Vagina (tissue), 2 donors: ENCODE results near the gene USP8. TPM values are rescaled to one million over a fixed set of nuclear protein-coding genes. Genes with fewer than 3 reads are reported as not detected.
A peak's percentile ranks its signal among the peaks of the same experiment; 100 is the strongest.
"Not testable (repeated sequence)": the region's sequence is repeated elsewhere in the genome, so short reads cannot be mapped to it uniquely, and the experiment has no call there.

Experiments
- DNase-seq, 2 donors: peaks; one replicate each; pipeline ENCODE4 v3.0.0-alpha.2; 2017; ENCODE audit errors: extremely low spot score in 2 of 2
- H3K27ac ChIP-seq: fragments of 200-600 bp; sonication (generic); one replicate; pipeline ENCODE4 v1.5.1; 2019
- H3K27me3 ChIP-seq: fragments of 200-600 bp; sonication (generic); one replicate; pipeline ENCODE4 v1.5.1; 2019
- H3K36me3 ChIP-seq, 2 donors: fragments of 200-600 bp; sonication (generic); one replicate each; pipeline ENCODE4 v1.5.1; 2017 to 2019
- H3K4me1 ChIP-seq: fragments of 200-600 bp; sonication (generic); one replicate; pipeline ENCODE4 v1.5.1; 2019
- H3K4me3 ChIP-seq, 2 donors: fragments of 200-600 bp; sonication (generic); 1 replicate in 1 of 2; 2 replicates in 1 of 2; pipeline ENCODE4 v1.5.1; 2016 to 2019
- H3K9me3 ChIP-seq: fragments of 200-600 bp; sonication (generic); one replicate; pipeline ENCODE4 v1.5.1; 2019
- CTCF ChIP-seq, 3 experiments: fragments of 450-650 bp in 2 of 3; fragments of 200-600 bp in 1 of 3; sonication (generic) in 1 of 3; IDR thresholded peaks; one replicate each; pipeline ENCODE4 v1.5.1; 2017 to 2019; ENCODE audit warnings: antibody characterized with exemption in 3 of 3, mild to moderate bottlenecking in 2 of 3, moderate library complexity in 2 of 3
- POLR2A ChIP-seq, 2 donors: fragments of 450-650 bp; IDR thresholded peaks; one replicate each; pipeline ENCODE4 v1.6.1; 2017; ENCODE audit warnings: antibody characterized with exemption in 2 of 2, mild to moderate bottlenecking in 2 of 2, moderate library complexity in 2 of 2
- POLR2AphosphoS5 ChIP-seq, 2 donors: sonication (generic); formaldehyde crosslinking; IDR thresholded peaks; one replicate each; pipeline ENCODE4 v1.9.0; 2017; ENCODE audit warnings: antibody characterized with exemption in 2 of 2, mild to moderate bottlenecking in 2 of 2, low read depth in 1 of 2; ENCODE audit not compliant: insufficient read depth in 1 of 2
- intact Hi-C: fragments of 100-400 bp; cut with DNase I; formaldehyde crosslinking; loops from one replicate; pipeline ENCODE4 v1.15.1; 2023
- total RNA-seq: library from RNA; depleted of rRNA; stranded (reverse); fragments of >200 nt; gene quantifications from one replicate; pipeline ENCODE4 v1.2.3, GENCODE V29; 2016

Gene USP8
- total RNA-seq, 1 donor from 2014 or later, result 33.9 TPM

GRCh38 chr15:50415752-50416404 is 8.3 kb upstream of the USP8 start:
- no peak overlapping the region for H3K27ac ChIP-seq
- no peaks in the 10 kb centered on the region for H3K27me3 ChIP-seq
- no peaks in the 10 kb centered on the region for H3K36me3 ChIP-seq
- intact Hi-C loops, result no loop called here
- H3K4me1 ChIP-seq, result no peaks in the 10 kb centered on the region
- TF ChIP-seq CTCF (IDR thresholded peaks at IDR 0.05) (no peak), POLR2A (IDR thresholded peaks at IDR 0.05) (no peak), POLR2AphosphoS5 (IDR thresholded peaks at IDR 0.05; ENCODE audit: insufficient read depth in 1 of 2, low read depth in 1 of 2) (no peak)
- no peak for DNase-seq
- no peaks in the 10 kb centered on the region for H3K9me3 ChIP-seq
- H3K4me3 ChIP-seq, result no peak overlapping the region

- intact Hi-C loops, result no loop called here
- DNase-seq, result no peak
- Histone ChIP-seq H3K27ac (no peak overlapping the region), H3K4me1 (no peaks in the 10 kb centered on the region), H3K4me3 (no peak overlapping the region), H3K9me3 (no peaks in the 10 kb centered on the region), H3K36me3 (no peaks in the 10 kb centered on the region), H3K27me3 (no peaks in the 10 kb centered on the region)
- TF ChIP-seq CTCF (IDR thresholded peaks at IDR 0.05), result no peak
Observed at GRCh38 chr15:50416890-50417289, 7.3 kb upstream of the USP8 start.

- H3K36me3 ChIP-seq, result no peaks in the 10 kb centered on the region
- no peak overlapping the region for H3K4me3 ChIP-seq
- DNase-seq, result no peak
- intact Hi-C loops, result no loop called here
- TF ChIP-seq CTCF (IDR thresholded peaks at IDR 0.05) (no peak), POLR2A (IDR thresholded peaks at IDR 0.05) (no peak), POLR2AphosphoS5 (IDR thresholded peaks at IDR 0.05; ENCODE audit: insufficient read depth in 1 of 2, low read depth in 1 of 2) (no peak)
- H3K27ac ChIP-seq, result no peak overlapping the region
- H3K4me1 ChIP-seq, result no peaks in the 10 kb centered on the region
- no peaks in the 10 kb centered on the region for H3K27me3 ChIP-seq
- H3K9me3 ChIP-seq, result no peaks in the 10 kb centered on the region
Observed at GRCh38 chr15:50418041-50418583, 6.1 kb upstream of the USP8 start.

- Histone ChIP-seq H3K36me3 (no peaks in the 10 kb centered on the region), H3K4me1 (peaks cover 42% of the 10 kb centered on the region), H3K27ac (peak overlapping the region; percentile 88), H3K9me3 (no peaks in the 10 kb centered on the region), H3K27me3 (no peaks in the 10 kb centered on the region), H3K4me3 (peak overlapping the region; percentile 82 to 88)
- no peak for TF ChIP-seq POLR2A (IDR thresholded peaks at IDR 0.05)
- TF ChIP-seq POLR2AphosphoS5 (IDR thresholded peaks at IDR 0.05; ENCODE audit: insufficient read depth in 1 of 2, low read depth in 1 of 2), result no peak
- no peak for TF ChIP-seq CTCF (IDR thresholded peaks at IDR 0.05)
- intact Hi-C loops, result loop anchor here (10.0 kb wide), 1 partner anchor 70 kb away; the partner anchor contains the start of gene GABPB1
- DNase-seq, result no peak
Observed at GRCh38 chr15:50425219-50425618, 1.0 kb downstream of the USP8 start.

GRCh38 chr15:50425678-50426246 is 1.6 kb downstream of the USP8 start:
- DNase-seq, H3K36me3 ChIP-seq, H3K27ac ChIP-seq, H3K9me3 ChIP-seq, H3K27me3 ChIP-seq: not testable (repeated sequence)
- intact Hi-C loops, result loop anchor here (10.0 kb wide), 1 partner anchor 71 kb away; the partner anchor contains the start of gene GABPB1
- peak overlapping the region in 1 of 2 donors; percentile 88 for H3K4me3 ChIP-seq
- peaks cover 48% of the 10 kb centered on the region for H3K4me1 ChIP-seq
